Stimulated activated effector memory CD8-positive, alpha-beta T cell treated with anti-CD3 and anti-CD28 coated beads, Interleukin-12 subunit alpha, Interleukin-12 subunit beta, amount 100 ng/mL, for 72 hours (primary cell): ENCODE results near the gene MIGA2.

ENCODE experiments used
- ATAC-seq: fragments of 150-1000 bp; cut with Tn5 transposase; 2 replicates; pipeline ENCODE4 v1.10.0; 2021
- DNase-seq, 2 donors: peaks; one replicate each; pipeline ENCODE4 v3.0.0; 2021 to 2022; ENCODE audit warnings: low spot score in 2 of 2
- H3K27ac Mint-ChIP-seq: one replicate; pipeline ENCODE4 v1.8.0; 2022; ENCODE audit warnings: mild to moderate bottlenecking, mixed read lengths
- H3K36me3 Mint-ChIP-seq: one replicate; pipeline ENCODE4 v1.8.0; 2022; ENCODE audit warnings: mild to moderate bottlenecking, mixed read lengths
- H3K4me1 Mint-ChIP-seq: one replicate; pipeline ENCODE4 v1.8.0; 2022; ENCODE audit warnings: mixed read lengths
- H3K4me3 Mint-ChIP-seq: one replicate; pipeline ENCODE4 v1.8.0; 2022; ENCODE audit warnings: mild to moderate bottlenecking, mixed read lengths
- H3K9me3 Mint-ChIP-seq: one replicate; pipeline ENCODE4 v1.8.0; 2022; ENCODE audit warnings: mixed read lengths

MIGA2 gene

GRCh38 chr9:129038109-129038852 is 1.9 kb downstream of the MIGA2 start:
- Mint-ChIP-seq H3K36me3 (peaks cover 33% of the 10 kb centered on the region), H3K9me3 (no peaks in the 10 kb centered on the region), H3K27ac (peak overlapping the region; percentile 32), H3K4me1 (peaks cover 38% of the 10 kb centered on the region), H3K4me3 (peak overlapping the region; percentile 94)
- DNase-seq (no peak), ATAC-seq (no peak)

GRCh38 chr9:129040113-129040643 is 3.8 kb downstream of the MIGA2 start:
- ATAC-seq = no peak
- no peak for DNase-seq
- Mint-ChIP-seq H3K4me1 (peaks cover 38% of the 10 kb centered on the region), H3K36me3 (peaks cover 52% of the 10 kb centered on the region), H3K27ac (peak overlapping the region; percentile 43), H3K4me3 (no peak overlapping the region), H3K9me3 (no peaks in the 10 kb centered on the region)

- DNase-seq (no peak), ATAC-seq (no peak)
- Mint-ChIP-seq H3K4me1 (peaks cover 26% of the 10 kb centered on the region), H3K4me3 (no peak overlapping the region), H3K27ac (peak overlapping the region; percentile 21), H3K36me3 (peaks cover 65% of the 10 kb centered on the region), H3K9me3 (no peaks in the 10 kb centered on the region)
Measured at GRCh38 chr9:129042016-129042415, 5.6 kb downstream of the MIGA2 start.

GRCh38 chr9:129052592-129052991 is 16.2 kb downstream of the MIGA2 start:
- Mint-ChIP-seq H3K4me1 (no peaks in the 10 kb centered on the region), H3K4me3 (no peak overlapping the region), H3K27ac (no peak overlapping the region), H3K9me3 (no peaks in the 10 kb centered on the region), H3K36me3 (peaks cover 85% of the 10 kb centered on the region)
- ATAC-seq (no peak), DNase-seq (no peak)

- H3K36me3 Mint-ChIP-seq = peaks cover 85% of the 10 kb centered on the region
Measured at GRCh38 chr9:129053020-129053419, 16.6 kb downstream of the MIGA2 start.

GRCh38 chr9:129054163-129054851 is 17.9 kb downstream of the MIGA2 start:
- no peaks in the 10 kb centered on the region for H3K4me1 Mint-ChIP-seq
- no peak overlapping the region for H3K27ac Mint-ChIP-seq
- H3K9me3 Mint-ChIP-seq = no peaks in the 10 kb centered on the region
- ATAC-seq (no peak), DNase-seq (no peak)
- H3K4me3 Mint-ChIP-seq = no peak overlapping the region
- peaks cover 84% of the 10 kb centered on the region for H3K36me3 Mint-ChIP-seq

More at GRCh38 chr9:129053020-129053419, 16.6 kb downstream of the MIGA2 start:
- Mint-ChIP-seq H3K9me3 (no peaks in the 10 kb centered on the region), H3K27ac (no peak overlapping the region), H3K4me1 (no peaks in the 10 kb centered on the region), H3K4me3 (no peak overlapping the region)
- ATAC-seq = no peak
- DNase-seq = no peak

GRCh38 chr9:129058965-129059795 is 22.8 kb downstream of the MIGA2 start:
- peak; percentile 19 for ATAC-seq
- no peak for DNase-seq
- Mint-ChIP-seq H3K4me1 (no peaks in the 10 kb centered on the region), H3K27ac (no peak overlapping the region), H3K9me3 (no peaks in the 10 kb centered on the region), H3K36me3 (peaks cover 70% of the 10 kb centered on the region), H3K4me3 (no peak overlapping the region)

- no peak overlapping the region for H3K4me3 Mint-ChIP-seq
- H3K4me1 Mint-ChIP-seq = no peaks in the 10 kb centered on the region
- ATAC-seq = no peak
- DNase-seq = no peak
- H3K36me3 Mint-ChIP-seq = peaks cover 70% of the 10 kb centered on the region
- H3K27ac Mint-ChIP-seq = no peak overlapping the region
- H3K9me3 Mint-ChIP-seq = no peaks in the 10 kb centered on the region
Measured at GRCh38 chr9:129059796-129060785, 23.7 kb downstream of the MIGA2 start.

GRCh38 chr9:129060991-129061390 is 24.6 kb downstream of the MIGA2 start:
- Mint-ChIP-seq H3K4me3 (no peak overlapping the region), H3K36me3 (peaks cover 70% of the 10 kb centered on the region), H3K9me3 (no peaks in the 10 kb centered on the region), H3K27ac (no peak overlapping the region), H3K4me1 (no peaks in the 10 kb centered on the region)
- ATAC-seq (no peak), DNase-seq (no peak)

- Mint-ChIP-seq H3K4me1 (peaks cover under 1% of the 10 kb centered on the region), H3K4me3 (no peak overlapping the region), H3K36me3 (peaks cover 65% of the 10 kb centered on the region), H3K27ac (no peak overlapping the region), H3K9me3 (no peaks in the 10 kb centered on the region)
- ATAC-seq = no peak
- DNase-seq = no peak
Measured at GRCh38 chr9:129063061-129063460, 26.6 kb downstream of the MIGA2 start.

GRCh38 chr9:129064499-129064908 is 28.1 kb downstream of the MIGA2 start:
- H3K27ac Mint-ChIP-seq = no peak overlapping the region

GRCh38 chr9:129068110-129068509 is 31.7 kb downstream of the MIGA2 start:
- H3K27ac Mint-ChIP-seq = peak overlapping the region; percentile 95
- ATAC-seq (no peak), DNase-seq (no peak)
- H3K4me1 Mint-ChIP-seq = peaks cover 31% of the 10 kb centered on the region
- peaks cover 37% of the 10 kb centered on the region for H3K36me3 Mint-ChIP-seq
- H3K9me3 Mint-ChIP-seq = no peaks in the 10 kb centered on the region
- H3K4me3 Mint-ChIP-seq = peak overlapping the region; percentile 63

More at GRCh38 chr9:129064499-129064908, 28.1 kb downstream of the MIGA2 start:
- ATAC-seq (no peak), DNase-seq (no peak)
- H3K4me3 Mint-ChIP-seq = no peak overlapping the region
- peaks cover 56% of the 10 kb centered on the region for H3K36me3 Mint-ChIP-seq
- no peaks in the 10 kb centered on the region for H3K9me3 Mint-ChIP-seq
- H3K4me1 Mint-ChIP-seq = peaks cover 13% of the 10 kb centered on the region

GRCh38 chr9:129068990-129069861 is 32.8 kb downstream of the MIGA2 start:
- peak; percentile 33 to 68 for DNase-seq
- Mint-ChIP-seq H3K36me3 (peaks cover 32% of the 10 kb centered on the region), H3K4me3 (peak overlapping the region; percentile 63), H3K27ac (peak overlapping the region; percentile 95), H3K4me1 (peaks cover 38% of the 10 kb centered on the region), H3K9me3 (no peaks in the 10 kb centered on the region)
- peak; percentile 94 for ATAC-seq
